Neutrophil (primary cell): ENCODE measurements around the gene TRAF3.
A peak's percentile ranks its signal among the peaks of the same experiment; 100 is the strongest.

Experiments
- H3K27ac ChIP-seq: fragments of 200-600 bp; sonication (generic); 2 replicates; pipeline ENCODE4 v1.5.1; 2016; ENCODE audit warnings: mild to moderate bottlenecking, moderate library complexity
- H3K27me3 ChIP-seq: fragments of 200-600 bp; sonication (generic); 2 replicates; pipeline ENCODE4 v1.6.0; 2016; ENCODE audit warnings: mild to moderate bottlenecking
- H3K36me3 ChIP-seq: fragments of 200-600 bp; sonication (generic); 2 replicates; pipeline ENCODE4 v1.5.1; 2017
- H3K4me1 ChIP-seq, 2 experiments: fragments of 200-600 bp in 1 of 2; sonication (generic) in 1 of 2; 1 replicate in 1 of 2; 2 replicates in 1 of 2; pipeline versions ENCODE4 v1.5.1 to v1.6.1; 2013 to 2016; ENCODE audit warnings: low read depth in 1 of 2, low read length in 1 of 2, mild to moderate bottlenecking in 1 of 2, moderate library complexity in 1 of 2; ENCODE audit not compliant: control insufficient read depth in 1 of 2, insufficient read depth in 1 of 2
- H3K4me3 ChIP-seq, 2 experiments: fragments of 200-600 bp in 1 of 2; sonication (generic) in 1 of 2; 1 replicate in 1 of 2; 2 replicates in 1 of 2; pipeline ENCODE4 v1.5.1; 2013 to 2016; ENCODE audit warnings: low read depth in 1 of 2, low read length in 1 of 2, mild to moderate bottlenecking in 1 of 2, moderate library complexity in 1 of 2
- H3K9me3 ChIP-seq: fragments of 200-600 bp; sonication (generic); 2 replicates; pipeline ENCODE4 v1.5.1; 2016
- CTCF ChIP-seq: fragments of 200-600 bp; sonication (generic); IDR thresholded peaks from 2 replicates; pipeline ENCODE4 v1.5.1; 2016; ENCODE audit warnings: antibody characterized with exemption

The TRAF3 gene

GRCh38 chr14:102771144-102771543 is 6.1 kb upstream of the TRAF3 start:
- no peaks in the 10 kb centered on the region for H3K36me3 ChIP-seq
- no peak for TF ChIP-seq CTCF
- H3K27me3 ChIP-seq, result no peaks in the 10 kb centered on the region
- peaks cover 10 to 16% of the 10 kb centered on the region in 2 experiments for H3K4me1 ChIP-seq
- H3K27ac ChIP-seq, result no peak overlapping the region
- no peak overlapping the region for H3K4me3 ChIP-seq
- no peaks in the 10 kb centered on the region for H3K9me3 ChIP-seq

- Histone ChIP-seq H3K27ac (no peak overlapping the region), H3K4me1 (peaks cover 13 to 16% of the 10 kb centered on the region in 2 experiments), H3K4me3 (no peak overlapping the region), H3K9me3 (no peaks in the 10 kb centered on the region), H3K27me3 (no peaks in the 10 kb centered on the region), H3K36me3 (no peaks in the 10 kb centered on the region)
- TF ChIP-seq CTCF, result no peak
Measured at GRCh38 chr14:102772781-102773570, 4.3 kb upstream of the TRAF3 start.

- H3K36me3 ChIP-seq, result no peaks in the 10 kb centered on the region
- peak; percentile 27 for TF ChIP-seq CTCF
- no peaks in the 10 kb centered on the region for H3K27me3 ChIP-seq
- H3K9me3 ChIP-seq, result no peaks in the 10 kb centered on the region
- H3K4me3 ChIP-seq, result no peak overlapping the region
- H3K4me1 ChIP-seq, result peaks cover 17 to 18% of the 10 kb centered on the region in 2 experiments
- H3K27ac ChIP-seq, result peak overlapping the region; percentile 38
Measured at GRCh38 chr14:102774391-102775153, 2.7 kb upstream of the TRAF3 start.

GRCh38 chr14:102775855-102776760 is 1.1 kb upstream of the TRAF3 start:
- no peak for TF ChIP-seq CTCF
- peak overlapping the region; percentile 59 for H3K27ac ChIP-seq
- no peaks in the 10 kb centered on the region for H3K36me3 ChIP-seq

GRCh38 chr14:102777711-102778337 is 575 bp downstream of the TRAF3 start:
- no peaks in the 10 kb centered on the region for H3K27me3 ChIP-seq
- H3K27ac ChIP-seq, result peak overlapping the region; percentile 87
- H3K36me3 ChIP-seq, result no peaks in the 10 kb centered on the region
- TF ChIP-seq CTCF, result peak; percentile 10
- peaks cover 34 to 43% of the 10 kb centered on the region in 2 experiments for H3K4me1 ChIP-seq
- H3K4me3 ChIP-seq, result peak overlapping the region; percentile 64 to 91
- H3K9me3 ChIP-seq, result no peaks in the 10 kb centered on the region

More at GRCh38 chr14:102775855-102776760, 1.1 kb upstream of the TRAF3 start:
- Histone ChIP-seq H3K4me1 (peaks cover 32 to 33% of the 10 kb centered on the region in 2 experiments), H3K27me3 (no peaks in the 10 kb centered on the region), H3K4me3 (peak overlapping the region; percentile 40 to 51), H3K9me3 (no peaks in the 10 kb centered on the region)
